GM12864 (cell line): ENCODE results near the gene ARRDC3.
"Not testable (repeated sequence)": the region's sequence is repeated elsewhere in the genome, so short reads cannot be mapped to it uniquely, and the experiment has no call there.

Experiments used
- DNase-seq: peaks from one replicate; pipeline ENCODE4 v3.0.0-alpha.2; 2011; ENCODE audit warnings: low read depth
- H3K4me3 ChIP-seq: 2 replicates; pipeline ENCODE4 v1.5.1; 2011; ENCODE audit warnings: mild to moderate bottlenecking, low read depth, low read length, control low read depth
- CTCF ChIP-seq: IDR thresholded peaks from 2 replicates; pipeline ENCODE4 v1.5.1; 2011; ENCODE audit warnings: low read depth, mild to moderate bottlenecking, moderate library complexity, low read length, control low read depth, inconsistent platforms; ENCODE audit errors: missing control alignments

ARRDC3 gene

GRCh38 chr5:91386120-91386519 lies 3.0 kb upstream of the ARRDC3 start:
- no peak for TF ChIP-seq CTCF
- H3K4me3 ChIP-seq: no peak overlapping the region
- DNase-seq: no peak

- DNase-seq, H3K4me3 ChIP-seq: not testable (repeated sequence)
Observed at GRCh38 chr5:91385596-91385995, 2.5 kb upstream of the ARRDC3 start.

GRCh38 chr5:91384671-91385430 lies 1.7 kb upstream of the ARRDC3 start:
- peak; percentile 91 for DNase-seq
- peak; percentile 71 for TF ChIP-seq CTCF
- peak overlapping the region; percentile 88; the same call in 1 of the 2 replicates for H3K4me3 ChIP-seq

GRCh38 chr5:91383956-91384300 lies 811 bp upstream of the ARRDC3 start:
- DNase-seq: no peak
- peak overlapping the region; percentile 88 for H3K4me3 ChIP-seq
- TF ChIP-seq CTCF: no peak

GRCh38 chr5:91382530-91383026 lies 539 bp downstream of the ARRDC3 start:
- peak overlapping the region; percentile 88 for H3K4me3 ChIP-seq
- TF ChIP-seq CTCF: no peak
- no peak for DNase-seq

- no peak for TF ChIP-seq CTCF
- peak; percentile 63 for DNase-seq
- H3K4me3 ChIP-seq: peak overlapping the region; percentile 88
Observed at GRCh38 chr5:91381774-91382359, 1.2 kb downstream of the ARRDC3 start.

- no peak for DNase-seq
- no peak for TF ChIP-seq CTCF
- peak overlapping the region; percentile 88 for H3K4me3 ChIP-seq
Observed at GRCh38 chr5:91381239-91381773, 1.8 kb downstream of the ARRDC3 start.
